Keratinocyte (primary cell): ENCODE results near the gene NAALADL2. TPM values are rescaled to one million over a fixed set of nuclear protein-coding genes. Genes with fewer than 3 reads are reported as not detected.

ENCODE experiments used
- DNase-seq: peaks from one replicate; pipeline ENCODE4 v3.0.0-alpha.2; 2011; ENCODE audit warnings: low read depth, missing footprints, low spot score
- FAIRE-seq: peaks from 2 replicates; lab custom pipeline; 2011; peaks lifted over from hg19 to GRCh38; lab: Jason Lieb, UNC
- H2AFZ ChIP-seq: 2 replicates; pipeline ENCODE4 v1.6.0; 2012; ENCODE audit warnings: low read length, control low read depth, inconsistent platforms; ENCODE audit not compliant: control insufficient read depth
- H3K27ac ChIP-seq: 2 replicates; pipeline ENCODE4 v1.5.1; 2011; ENCODE audit warnings: low read length; ENCODE audit not compliant: control insufficient read depth, insufficient read depth
- H3K27me3 ChIP-seq: 3 replicates; pipeline ENCODE4 v1.6.0; 2011; ENCODE audit warnings: low read length; ENCODE audit not compliant: control insufficient read depth, insufficient read depth; ENCODE audit errors: extremely low read depth
- H3K36me3 ChIP-seq, 2 experiments: 2 replicates in 1 of 2; 3 replicates in 1 of 2; pipeline ENCODE4 v1.5.1; 2011; ENCODE audit warnings: low read length in 2 of 2, mild to moderate bottlenecking in 1 of 2; ENCODE audit not compliant: control insufficient read depth in 2 of 2, insufficient read depth in 2 of 2; ENCODE audit errors: extremely low read depth in 1 of 2
- H3K4me1 ChIP-seq: 3 replicates; pipeline ENCODE4 v1.5.1; 2011; ENCODE audit warnings: low read length; ENCODE audit not compliant: control insufficient read depth, insufficient read depth; ENCODE audit errors: extremely low read depth
- H3K4me2 ChIP-seq: 3 replicates; pipeline ENCODE4 v1.6.0; 2011; ENCODE audit warnings: low read depth, low read length; ENCODE audit not compliant: control insufficient read depth, insufficient read depth; ENCODE audit errors: extremely low read depth
- H3K4me3 ChIP-seq, 3 experiments: fragments of 200-600 bp in 1 of 3; sonication (generic) in 1 of 3; 2 replicates in 2 of 3; 3 replicates in 1 of 3; pipeline ENCODE4 v1.5.1; 2011 to 2016; ENCODE audit warnings: low read length in 3 of 3, mild to moderate bottlenecking in 3 of 3, control low read depth in 2 of 3, inconsistent platforms in 1 of 3, low read depth in 1 of 3, mixed read lengths in 1 of 3, mixed run types in 1 of 3, moderate library complexity in 1 of 3; ENCODE audit not compliant: control insufficient read depth in 2 of 3, insufficient read depth in 2 of 3; ENCODE audit errors: extremely low read depth in 1 of 3
- H3K79me2 ChIP-seq: 2 replicates; pipeline ENCODE4 v1.6.0; 2012; ENCODE audit warnings: low read length; ENCODE audit not compliant: control insufficient read depth, insufficient read depth
- H3K9ac ChIP-seq: 3 replicates; pipeline ENCODE4 v1.6.0; 2011; ENCODE audit warnings: low read length; ENCODE audit not compliant: control insufficient read depth, insufficient read depth; ENCODE audit errors: extremely low read depth
- H3K9me1 ChIP-seq: 3 replicates; pipeline ENCODE4 v1.6.0; 2011; ENCODE audit warnings: low read length; ENCODE audit not compliant: control insufficient read depth, insufficient read depth; ENCODE audit errors: extremely low read depth
- H3K9me3 ChIP-seq: 2 replicates; pipeline ENCODE4 v1.5.1; 2012; ENCODE audit warnings: low read depth, low read length; ENCODE audit not compliant: control insufficient read depth
- H4K20me1 ChIP-seq: 3 replicates; pipeline ENCODE4 v1.6.0; 2011; ENCODE audit warnings: low read length; ENCODE audit not compliant: control insufficient read depth, insufficient read depth; ENCODE audit errors: extremely low read depth
- CTCF ChIP-seq, 3 experiments: IDR thresholded peaks in 1 of 3; conservative IDR thresholded peaks in 1 of 3; optimal IDR thresholded peaks in 1 of 3; 2 replicates in 2 of 3; 3 replicates in 1 of 3; pipeline versions ENCODE3 to v1.5.1; 2011; ENCODE audit warnings: low read length in 3 of 3, mild to moderate bottlenecking in 3 of 3, moderate library complexity in 2 of 3, control low read depth in 1 of 3, inconsistent platforms in 1 of 3; ENCODE audit not compliant: insufficient read depth in 2 of 3; ENCODE audit errors: extremely low read depth in 1 of 3
- EZH2 ChIP-seq: IDR thresholded peaks from one replicate; pipeline ENCODE4 v1.6.1; 2012; ENCODE audit warnings: inconsistent platforms, mild to moderate bottlenecking, low read length, moderate library complexity
- dilution Hi-C: fragments of 300-500 bp; cut with MboI; formaldehyde crosslinking; loops from one replicate; pipeline ENCODE4 v1.7.0; 2020; ENCODE audit warnings: low sequenced_read_pairs; ENCODE audit not compliant: extremely low pct_ligation_motif_present
- polyA plus RNA-seq, 5 experiments: library from polyadenylated mRNA; depleted of rRNA in 3 of 5; stranded (reverse) in 3 of 5; stranded (forward) in 1 of 5; unstranded in 1 of 5; fragments of >200 nt; gene quantifications; 1 replicate in 1 of 5; 2 replicates in 3 of 5; 3 replicates in 1 of 5; pipeline versions ENCODE4 v1.2.1 to v1.2.3, GENCODE V29; 2011 to 2012; ENCODE audit warnings: missing spikeins in 2 of 5, low read depth in 1 of 5, low replicate concordance in 1 of 5

NAALADL2 gene
- polyA plus RNA-seq, 1 donor (not counting 4 experiments of a cell fraction or from before 2014, with no cell fraction given), result 0.75 TPM

- Histone ChIP-seq H3K9me3 (no peaks in the 10 kb centered on the region), H3K4me3 (no peak overlapping the region), H3K4me1 (no peaks in the 10 kb centered on the region), H3K79me2 (no peaks in the 10 kb centered on the region), H3K9me1 (no peaks in the 10 kb centered on the region), H4K20me1 (no peaks in the 10 kb centered on the region), H3K4me2 (no peak overlapping the region), H3K27ac (no peak overlapping the region), H3K27me3 (no peaks in the 10 kb centered on the region), H2AFZ (no peak overlapping the region), H3K9ac (no peak overlapping the region), H3K36me3 (no peaks in the 10 kb centered on the region)
- dilution Hi-C loops, result no loop called here
- FAIRE-seq, result no peak
- no peak for DNase-seq
- TF ChIP-seq EZH2 (no peak), CTCF (optimal IDR thresholded peaks at IDR 0.05 in 1 of 3, IDR thresholded peaks at IDR 0.05 in 1 of 3, conservative IDR thresholded peaks at IDR 0.05 in 1 of 3; ENCODE audit: extremely low read depth in 1 of 3, insufficient read depth in 2 of 3, low read length in 3 of 3) (no peak)
These were observed 792.6 kb downstream of the NAALADL2 start for GRCh38 chr3:175651716-175652115.

GRCh38 chr3:175655351-175655750 lies 796.2 kb downstream of the NAALADL2 start:
- no peak for DNase-seq
- H3K9me3 ChIP-seq, result no peaks in the 10 kb centered on the region

More at GRCh38 chr3:175655351-175655750, 796.2 kb downstream of the NAALADL2 start:
- H3K27ac ChIP-seq, result no peak overlapping the region
- FAIRE-seq, result no peak
- no peaks in the 10 kb centered on the region for H4K20me1 ChIP-seq
- H3K79me2 ChIP-seq, result no peaks in the 10 kb centered on the region
- H3K4me2 ChIP-seq, result no peak overlapping the region
- H3K36me3 ChIP-seq, result no peaks in the 10 kb centered on the region
- dilution Hi-C loops, result no loop called here
- H3K27me3 ChIP-seq, result no peaks in the 10 kb centered on the region
- H3K4me1 ChIP-seq, result peaks cover 2% of the 10 kb centered on the region
- no peak overlapping the region for H2AFZ ChIP-seq
- no peak overlapping the region for H3K9ac ChIP-seq
- TF ChIP-seq EZH2 (no peak), CTCF (optimal IDR thresholded peaks at IDR 0.05 in 1 of 3, IDR thresholded peaks at IDR 0.05 in 1 of 3, conservative IDR thresholded peaks at IDR 0.05 in 1 of 3; ENCODE audit: extremely low read depth in 1 of 3, insufficient read depth in 2 of 3, low read length in 3 of 3) (no peak)
- H3K9me1 ChIP-seq, result no peaks in the 10 kb centered on the region
- no peak overlapping the region for H3K4me3 ChIP-seq
